ENCODE data around the gene HECTD4.

DNA sequence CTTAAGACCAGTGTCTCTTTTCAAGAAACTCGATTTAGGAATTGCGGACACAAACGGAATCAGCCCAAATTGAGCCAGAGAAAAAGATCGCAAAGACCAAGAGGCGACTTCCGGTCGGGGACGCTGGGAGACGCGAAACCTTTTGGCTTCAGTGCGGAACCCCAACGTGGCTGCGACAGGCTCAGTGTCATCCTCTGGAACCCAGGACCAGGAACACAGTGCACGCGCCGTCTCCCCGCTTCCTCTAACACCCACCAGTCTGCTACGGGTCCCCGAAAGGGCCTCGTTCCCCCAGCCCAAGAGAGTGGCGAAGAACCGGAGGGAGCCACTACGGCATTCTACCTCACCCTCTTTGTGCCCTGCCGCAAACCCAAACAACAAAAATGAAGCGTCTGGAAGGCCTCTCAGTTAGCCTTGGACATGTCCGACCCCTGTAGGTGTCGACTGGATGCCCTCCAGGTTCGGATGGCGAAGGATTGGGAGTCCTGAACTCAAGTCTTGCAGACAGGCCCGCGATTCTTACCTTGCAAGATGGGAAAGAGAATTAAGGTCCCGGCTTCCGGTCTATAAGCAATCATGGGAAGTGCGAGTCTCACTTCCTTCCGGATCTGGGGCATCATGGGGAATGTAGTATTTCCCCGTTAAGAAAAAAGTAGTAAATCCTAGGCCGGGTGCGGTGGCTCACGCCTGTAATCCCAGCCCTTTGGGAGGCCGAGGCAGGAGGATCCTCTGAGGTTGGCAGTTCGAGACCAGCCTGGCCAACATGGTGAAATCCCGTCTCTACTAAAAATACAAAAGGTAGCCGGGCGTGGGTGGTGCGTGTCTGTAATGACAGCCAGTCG is 27.1 kb upstream of the HECTD4 start, which contains the start of gene RPL6:
- no peak for TF ChIP-seq CTCF (IDR thresholded peaks at IDR 0.05)
- TF ChIP-seq POLR2AphosphoS5 (IDR thresholded peaks at IDR 0.05), result peak; percentile 79 to 98 (median 96)

Data from suprapubic skin (tissue), 3 donors.